HPDE6-E6E7 (cell line): ENCODE measurements around the gene METTL9.
"Not testable (repeated sequence)": the region's sequence is repeated elsewhere in the genome, so short reads cannot be mapped to it uniquely, and the experiment has no call there.

ENCODE experiments used
- DNase-seq: peaks from one replicate; pipeline ENCODE4 v3.0.0; 2011; ENCODE audit warnings: missing footprints; ENCODE audit errors: extremely low spot score

Gene METTL9

GRCh38 chr16:21610766-21611165 lies 11.4 kb downstream of the METTL9 start:
- DNase-seq, result no peak

- DNase-seq, result peak; percentile 16
Observed at GRCh38 chr16:21611198-21611555, 11.8 kb downstream of the METTL9 start.

GRCh38 chr16:21611556-21612384 lies 12.4 kb downstream of the METTL9 start:
- DNase-seq, result peak; percentile 13

- no peak for DNase-seq
Observed at GRCh38 chr16:21613361-21613760, 14.0 kb downstream of the METTL9 start.

- no peak for DNase-seq
Observed at GRCh38 chr16:21613781-21614180, 14.4 kb downstream of the METTL9 start.

GRCh38 chr16:21614896-21615295 lies 15.5 kb downstream of the METTL9 start:
- DNase-seq, result no peak

- no peak for DNase-seq
Observed at GRCh38 chr16:21617607-21618006, 18.2 kb downstream of the METTL9 start.

GRCh38 chr16:21618281-21618680 lies 18.9 kb downstream of the METTL9 start:
- DNase-seq, result no peak

- DNase-seq, result no peak
Observed at GRCh38 chr16:21619765-21620425, 20.5 kb downstream of the METTL9 start.

GRCh38 chr16:21620592-21620991 lies 21.2 kb downstream of the METTL9 start:
- no peak for DNase-seq

- DNase-seq, result no peak
Observed at GRCh38 chr16:21622545-21622944, 23.2 kb downstream of the METTL9 start.

- DNase-seq, result no peak
Observed at GRCh38 chr16:21625026-21625425, 25.6 kb downstream of the METTL9 start.

- peak; percentile 54 for DNase-seq
Observed at GRCh38 chr16:21626659-21627277, 27.4 kb downstream of the METTL9 start.

GRCh38 chr16:21628121-21628726 lies 28.8 kb downstream of the METTL9 start:
- no peak for DNase-seq

- DNase-seq, result no peak
Observed at GRCh38 chr16:21628772-21629171, 29.4 kb downstream of the METTL9 start.

- DNase-seq, result not testable (repeated sequence)
Observed at GRCh38 chr16:21629616-21630539, 30.5 kb downstream of the METTL9 start.

- DNase-seq, result not testable (repeated sequence)
Observed at GRCh38 chr16:21630866-21631265, 31.5 kb downstream of the METTL9 start.

GRCh38 chr16:21631376-21631775 lies 32.0 kb downstream of the METTL9 start:
- not testable (repeated sequence) for DNase-seq

- not testable (repeated sequence) for DNase-seq
Observed at GRCh38 chr16:21631951-21632575, 32.7 kb downstream of the METTL9 start.

GRCh38 chr16:21634216-21634615 lies 34.8 kb downstream of the METTL9 start:
- DNase-seq, result no peak

- not testable (repeated sequence) for DNase-seq
Observed at GRCh38 chr16:21635694-21636093, 36.3 kb downstream of the METTL9 start.
